ENCODE measurements around the gene TMEM203.
"Not testable (repeated sequence)": the region's sequence is repeated elsewhere in the genome, so short reads cannot be mapped to it uniquely, and the experiment has no call there.

Gene TMEM203

GRCh38 chr9:137241490-137242268 lies 36.2 kb upstream of the TMEM203 start:
- DNase-seq, result no peak

GRCh38 chr9:137240841-137241489 lies 35.5 kb upstream of the TMEM203 start, which contains the start of gene TUBB4B:
Gene TUBB4B (plus strand): TSS chr9:137241287. CDS start chr9:137241361, 74 bp downstream.
- peak; percentile 98 for DNase-seq

- DNase-seq, result no peak
Observed at GRCh38 chr9:137240318-137240840, 34.9 kb upstream of the TMEM203 start.

- not testable (repeated sequence) for DNase-seq
Observed at GRCh38 chr9:137239541-137240200, 34.2 kb upstream of the TMEM203 start.

GRCh38 chr9:137237759-137238726 lies 32.6 kb upstream of the TMEM203 start:
- peak; percentile 12 for DNase-seq

GRCh38 chr9:137236936-137237421 lies 31.5 kb upstream of the TMEM203 start:
- no peak for DNase-seq

GRCh38 chr9:137236238-137236935 lies 30.9 kb upstream of the TMEM203 start:
- DNase-seq, result peak; percentile 12

- no peak for DNase-seq
Observed at GRCh38 chr9:137235424-137236237, 30.2 kb upstream of the TMEM203 start.

- no peak for DNase-seq
Observed at GRCh38 chr9:137234758-137235423, 29.4 kb upstream of the TMEM203 start.

- no peak for DNase-seq
Observed at GRCh38 chr9:137234055-137234697, 28.7 kb upstream of the TMEM203 start.

GRCh38 chr9:137233143-137233980 lies 27.9 kb upstream of the TMEM203 start:
- no peak for DNase-seq

- no peak for DNase-seq
Observed at GRCh38 chr9:137232510-137232909, 27.1 kb upstream of the TMEM203 start.

GRCh38 chr9:137232101-137232500 lies 26.7 kb upstream of the TMEM203 start:
- DNase-seq, result no peak

- DNase-seq, result no peak
Observed at GRCh38 chr9:137231372-137232039, 26.1 kb upstream of the TMEM203 start.

- no peak for DNase-seq
Observed at GRCh38 chr9:137230705-137231371, 25.4 kb upstream of the TMEM203 start, which contains the start of gene SLC34A3. Gene SLC34A3 (plus strand): TSS chr9:137230901. CDS start chr9:137231703, 802 bp downstream.

GRCh38 chr9:137229903-137230704 lies 24.7 kb upstream of the TMEM203 start:
- DNase-seq, result no peak

All from NCI-H526 treated with DMSO at 0.1 percent for 48 hours (cell line).